K562 (cell line): Measurements from ENCODE around the gene CLDN1. TPM values are rescaled to one million over a fixed set of nuclear protein-coding genes. Genes with fewer than 3 reads are reported as not detected.

ENCODE experiments used
- ATAC-seq: fragments of 200-7000 bp; cut with Tn5 transposase; 3 replicates; pipeline ENCODE4 v1.9.1; 2020; ENCODE audit warnings: moderate library complexity
- BruUV-seq: library from RNA; stranded (reverse); fragments of 400-500 nt; replicated peaks from 2 replicates; lab custom pipeline; 2021; lab: Mats Ljungman, UMichigan
- CTCF ChIA-PET: fragments of 300-600 bp; formaldehyde crosslinking; extraction: SDS; loops from one replicate; lab custom pipeline; 2021; ENCODE audit warnings: low intra/inter-chr PET ratio; lab: Yijun Ruan, JAX
- POLR2A ChIA-PET: fragments of 300-600, 350-650 bp; sonication (Branson Sonifier 250); formaldehyde crosslinking; extraction: SDS; loops from one replicate; lab custom pipeline; 2021; ENCODE audit warnings: antibody characterized with exemption, inconsistent platforms; lab: Yijun Ruan, JAX
- DNase-seq, 4 experiments: peaks; one replicate each; pipeline versions ENCODE4 v3.0.0 to v3.0.0-alpha.2; 2011 to 2018; ENCODE audit warnings: low spot score in 3 of 4, mixed read lengths in 3 of 4; ENCODE audit errors: extremely low read depth in 1 of 4
- FAIRE-seq: peaks from 2 replicates; lab custom pipeline; 2011; peaks lifted over from hg19 to GRCh38; lab: Jason Lieb, UNC
- H2AFZ ChIP-seq: 2 replicates; pipeline ENCODE4 v1.6.0; 2011; ENCODE audit warnings: low read depth, low read length, control low read depth, inconsistent platforms
- H3K27ac ChIP-seq: fragments of 200-600 bp; 3 replicates; pipeline ENCODE4 v1.8.0; 2011; ENCODE audit warnings: low read depth, mild to moderate bottlenecking, control low read depth, inconsistent platforms, low read length, moderate library complexity, mixed read lengths; ENCODE audit errors: extremely low read depth
- H3K27me3 ChIP-seq, 2 experiments: fragments of 300-600 bp in 1 of 2; 2 replicates in 1 of 2; 3 replicates in 1 of 2; pipeline versions ENCODE4 v1.6.0 to v1.8.0; 2011; ENCODE audit warnings: inconsistent platforms in 2 of 2, low read length in 2 of 2, mild to moderate bottlenecking in 1 of 2, mixed read lengths in 1 of 2, moderate library complexity in 1 of 2; ENCODE audit not compliant: control insufficient read depth in 2 of 2, insufficient read depth in 2 of 2
- H3K36me3 ChIP-seq: fragments of 300-600 bp; 3 replicates; pipeline ENCODE4 v1.8.0; 2011; ENCODE audit warnings: mild to moderate bottlenecking, low read length, inconsistent platforms; ENCODE audit not compliant: control insufficient read depth, insufficient read depth
- H3K4me1 ChIP-seq, 2 experiments: fragments of 200-600 bp in 1 of 2; replicated peaks in 1 of 2; 2 replicates in 1 of 2; 3 replicates in 1 of 2; pipeline versions ENCODE4 v1.5.1 to v1.8.0; 2011; ENCODE audit warnings: inconsistent platforms in 2 of 2, low read length in 2 of 2, mild to moderate bottlenecking in 1 of 2, mixed read lengths in 1 of 2, moderate library complexity in 1 of 2; ENCODE audit not compliant: control insufficient read depth in 2 of 2, insufficient read depth in 2 of 2
- H3K4me2 ChIP-seq: 2 replicates; pipeline ENCODE4 v1.6.1; 2011; ENCODE audit warnings: low read length, control low read depth, inconsistent platforms, mixed read lengths; ENCODE audit not compliant: insufficient read depth
- H3K4me3 ChIP-seq: fragments of 200-600 bp; sonication (generic), shearing (Covaris generic); 2 replicates; pipeline ENCODE4 v1.5.1; 2016; ENCODE audit warnings: control low read depth, inconsistent platforms
- H3K79me2 ChIP-seq: fragments of 200-600 bp; 3 replicates; pipeline ENCODE4 v1.8.0; 2011; ENCODE audit warnings: low read length, inconsistent platforms; ENCODE audit not compliant: control insufficient read depth, insufficient read depth
- H3K9ac ChIP-seq, 2 experiments: 2 replicates each; pipeline versions ENCODE4 v1.6.0 to v1.6.1; 2011; ENCODE audit warnings: low read depth in 2 of 2, low read length in 2 of 2, control low read depth in 1 of 2, inconsistent platforms in 1 of 2, mild to moderate bottlenecking in 1 of 2, mixed read lengths in 1 of 2; ENCODE audit not compliant: insufficient read depth in 1 of 2
- H3K9me1 ChIP-seq: one replicate; pipeline ENCODE4 v1.6.0; 2011; ENCODE audit warnings: inconsistent platforms, mild to moderate bottlenecking, low read length, moderate library complexity; ENCODE audit not compliant: control insufficient read depth, insufficient read depth
- H3K9me3 ChIP-seq: replicated peaks from 2 replicates; pipeline ENCODE4 v1.5.1; 2011; ENCODE audit warnings: low read depth, low read length, inconsistent platforms; ENCODE audit not compliant: control insufficient read depth, insufficient read depth
- H4K20me1 ChIP-seq: replicated peaks from 2 replicates; pipeline ENCODE4 v1.6.1; 2011; ENCODE audit warnings: low read length, inconsistent platforms, mixed read lengths; ENCODE audit not compliant: control insufficient read depth, insufficient read depth
- ATF1 ChIP-seq, 2 experiments: fragments of 450-650 bp in 1 of 2; IDR thresholded peaks; 2 replicates each; pipeline ENCODE4 v1.6.1; 2016; ENCODE audit warnings: missing compliant biosample characterization in 1 of 2, missing genetic modification characterization in 1 of 2
- CBX5 ChIP-seq: IDR thresholded peaks from 2 replicates; pipeline ENCODE4 v1.6.1; 2014; ENCODE audit warnings: low read depth, borderline replicate concordance
- E2F5 ChIP-seq: sonication (generic); formaldehyde crosslinking; IDR thresholded peaks from 2 replicates; pipeline ENCODE4 v1.8.0; 2022; ENCODE audit warnings: mild to moderate bottlenecking, missing genetic modification reagents
- EGR1 ChIP-seq: fragments of 450-650 bp; conservative IDR thresholded peaks from 2 replicates; pipeline ENCODE4 v1.6.1; 2017; ENCODE audit warnings: mild to moderate bottlenecking
- FOXO4 ChIP-seq: fragments of 450-650 bp; formaldehyde crosslinking; IDR thresholded peaks from 2 replicates; pipeline ENCODE4 v1.4.0; 2020; ENCODE audit warnings: mild to moderate bottlenecking, moderate library complexity
- HBP1 ChIP-seq: fragments of 450-650 bp; formaldehyde crosslinking; IDR thresholded peaks from 2 replicates; pipeline ENCODE4 v1.4.0; 2022; ENCODE audit warnings: missing genetic modification characterization
- ID3 ChIP-seq, 2 experiments: fragments of 250-450 bp in 1 of 2; fragments of 450-650 bp in 1 of 2; sonication (Bioruptor Pico) in 1 of 2; IDR thresholded peaks; 2 replicates each; pipeline versions ENCODE4 v1.6.1 to v1.8.0; 2016 to 2021; ENCODE audit warnings: mild to moderate bottlenecking in 2 of 2, moderate library complexity in 2 of 2, missing compliant biosample characterization in 1 of 2, missing genetic modification characterization in 1 of 2
- MAFK ChIP-seq: IDR thresholded peaks from 2 replicates; pipeline ENCODE4 v1.6.1; 2011; ENCODE audit warnings: low read length, improper control_type of control experiment
- MECOM ChIP-seq: fragments of 250-450 bp; sonication (Bioruptor Pico); IDR thresholded peaks from 2 replicates; pipeline ENCODE4 v1.8.0; 2022; ENCODE audit warnings: inconsistent platforms
- MYNN ChIP-seq, 2 experiments: sonication (generic); formaldehyde crosslinking in 1 of 2; IDR thresholded peaks; 2 replicates each; pipeline versions ENCODE4 v1.5.0 to v1.6.1; 2016 to 2020; ENCODE audit warnings: antibody characterized with exemption in 1 of 2, missing genetic modification reagents in 1 of 2
- NFXL1 ChIP-seq: fragments of 450-650 bp; formaldehyde crosslinking; IDR thresholded peaks from 2 replicates; pipeline ENCODE4 v1.4.0; 2021; ENCODE audit warnings: mild to moderate bottlenecking
- NR2C1 ChIP-seq, 2 experiments: fragments of 450-650 bp; IDR thresholded peaks; 2 replicates each; pipeline ENCODE4 v1.6.1; 2017; ENCODE audit warnings: mild to moderate bottlenecking in 2 of 2, antibody characterized with exemption in 1 of 2, inconsistent platforms in 1 of 2, missing compliant biosample characterization in 1 of 2, missing genetic modification characterization in 1 of 2
- RBBP5 ChIP-seq: fragments of 200-600 bp; sonication (generic); IDR thresholded peaks from 2 replicates; pipeline ENCODE4 v1.6.1; 2012; ENCODE audit warnings: borderline replicate concordance, mild to moderate bottlenecking, low read length, control low read depth, inconsistent platforms; ENCODE audit not compliant: insufficient read depth, poor library complexity, severe bottlenecking
- SUPT5H ChIP-seq: fragments of 450-650 bp; IDR thresholded peaks from 2 replicates; pipeline ENCODE4 v1.6.1; 2016
- VEZF1 ChIP-seq: fragments of 200-800 bp; sonication (Bioruptor generic); IDR thresholded peaks from 2 replicates; pipeline ENCODE4 v1.6.1; 2017; ENCODE audit warnings: missing genetic modification characterization, missing compliant biosample characterization
- ZKSCAN1 ChIP-seq: fragments of 150-350 bp; IDR thresholded peaks from 2 replicates; pipeline ENCODE4 v1.6.1; 2016; ENCODE audit warnings: low read depth, low read length
- ZNF408 ChIP-seq: fragments of 250-450 bp; sonication (Bioruptor Pico); IDR thresholded peaks from 2 replicates; pipeline ENCODE4 v1.4.0; 2020; ENCODE audit warnings: low read depth, mild to moderate bottlenecking, moderate library complexity
- WGBS: fragments of 100-300 bp; shearing (Covaris generic); methylation state at CpG from one replicate; pipeline ENCODE4 v1.1.6; 2016; ENCODE audit warnings: low coverage, mixed read lengths; ENCODE audit not compliant: insufficient coverage; ENCODE audit errors: missing lambda C conversion rate; 5-methylcytosine and 5-hydroxymethylcytosine counted together
- in situ Hi-C: fragments of 300-500 bp; cut with MboI; formaldehyde crosslinking; loops from 4 replicates; pipeline ENCODE4 v1.15.0; 2018; ENCODE audit warnings: inconsistent platforms, mixed read lengths
- intact Hi-C: fragments of 100-400 bp; cut with micrococcal nuclease; formaldehyde crosslinking; loops from 2 replicates; pipeline ENCODE4 v1.14.2; 2022
- polyA plus RNA-seq, 8 experiments: library from polyadenylated mRNA; depleted of rRNA in 4 of 8; stranded (reverse) in 5 of 8; unstranded in 3 of 8; fragments of >200 nt; fragmentation: Nextera tagmentation in 2 of 8; fragmentation: Illumina TruSeq in 1 of 8; extraction: Ambion mirVana in 2 of 8; extraction: Trizol in 1 of 8; gene quantifications; 2 replicates each; pipeline versions ENCODE4 v1.2.1 to v1.2.3, GENCODE V29; 2011 to 2014; ENCODE audit warnings: inconsistent platforms in 1 of 8, missing spikeins in 1 of 8
- total RNA-seq, 7 experiments: library from RNA; depleted of rRNA in 6 of 7; stranded (reverse); fragments of >200 nt in 6 of 7; fragmentation: Illumina TruSeq in 2 of 7; extraction: Trizol in 2 of 7; gene quantifications; 2 replicates each; pipeline versions ENCODE4 v1.2.1 to v1.2.3, GENCODE V29; 2011 to 2021; ENCODE audit warnings: low replicate concordance in 1 of 7

CLDN1 gene
- total and polyA plus RNA-seq, 9 of the 15 experiments (the other 6 are each of a cell fraction or from before 2014, with no cell fraction given), result 0.16 TPM; not detected in 8

GRCh38 chr3:190337301-190337700 is 15.1 kb upstream of the CLDN1 start:
- TF ChIP-seq VEZF1 (CRISPR knock-in tag), result no peak
- TF ChIP-seq MAFK, result no peak
- TF ChIP-seq ZKSCAN1, result no peak
- TF ChIP-seq SUPT5H, result no peak
- no peak for TF ChIP-seq HBP1 (CRISPR knock-in tag)
- TF ChIP-seq ZNF408 (CRISPR knock-in tag), result no peak
- TF ChIP-seq EGR1, result no peak
- no peak for TF ChIP-seq NR2C1 (IDR thresholded peaks at IDR 0.05)
- no peak for TF ChIP-seq NR2C1 (tag; IDR thresholded peaks at IDR 0.05)
- TF ChIP-seq FOXO4, result no peak
- TF ChIP-seq CBX5, result no peak
- TF ChIP-seq NFXL1, result no peak
- no peak for TF ChIP-seq MECOM (CRISPR knock-in tag)
- TF ChIP-seq ID3 (CRISPR knock-in tag; IDR thresholded peaks at IDR 0.05), result no peak
- no peak for TF ChIP-seq ID3 (tag; IDR thresholded peaks at IDR 0.05)
- no peak for TF ChIP-seq ATF1 (CRISPR knock-in tag; IDR thresholded peaks at IDR 0.05)
- TF ChIP-seq ATF1 (tag; IDR thresholded peaks at IDR 0.05), result no peak
- no peak for TF ChIP-seq RBBP5
- TF ChIP-seq MYNN (IDR thresholded peaks at IDR 0.05), result no peak
- TF ChIP-seq MYNN (CRISPR knock-in tag; IDR thresholded peaks at IDR 0.05), result no peak
- TF ChIP-seq E2F5 (CRISPR knock-in tag), result no peak
- TF ChIP-seq, all 486 proteins: peak for 0
- ATAC-seq (no peak), FAIRE-seq (no peak), DNase-seq (no peak)
- H3K4me2 ChIP-seq, result no peak overlapping the region
- no peak overlapping the region for H3K4me3 ChIP-seq
- H3K4me1 ChIP-seq, result no peaks in the 10 kb centered on the region
- H3K9me1 ChIP-seq, result no peaks in the 10 kb centered on the region
- no peaks in the 10 kb centered on the region for H3K27me3 ChIP-seq
- H3K79me2 ChIP-seq, result no peaks in the 10 kb centered on the region
- no peaks in the 10 kb centered on the region for H3K36me3 ChIP-seq
- in situ Hi-C loops, result no loop called here
- H3K9me3 ChIP-seq, result 0 out of 2 replicates have a peak, but pooled peaks cover 1% of the 10 kb centered on the region
- no peaks in the 10 kb centered on the region for H4K20me1 ChIP-seq
- no peak overlapping the region for H3K27ac ChIP-seq
- WGBS, result 2% methylated on average over 5 of the region's 5 CpGs
- H3K9ac ChIP-seq, result no peak overlapping the region
- CTCF ChIA-PET, result no interaction called here
- H2AFZ ChIP-seq, result no peak overlapping the region
- intact Hi-C loops, result no loop called here
- no TSS peak for BruUV-seq
- POLR2A ChIA-PET, result no interaction called here
